Kidney epithelial cell (primary cell): Measurements from ENCODE around the gene HSPA1B. TPM values are rescaled to one million over a fixed set of nuclear protein-coding genes. Genes with fewer than 3 reads are reported as not detected.

ENCODE experiments used
- DNase-seq: peaks from one replicate; pipeline ENCODE4 v3.0.0-alpha.2; 2010; ENCODE audit warnings: low read depth
- H3K27me3 ChIP-seq: 2 replicates; pipeline ENCODE4 v1.6.0; 2011; ENCODE audit warnings: low read length; ENCODE audit not compliant: control insufficient read depth, insufficient read depth
- H3K36me3 ChIP-seq: 2 replicates; pipeline ENCODE4 v1.5.1; 2011; ENCODE audit warnings: low read length; ENCODE audit not compliant: control insufficient read depth, insufficient read depth
- H3K4me3 ChIP-seq: 2 replicates; pipeline ENCODE4 v1.5.1; 2011; ENCODE audit warnings: low read depth, mild to moderate bottlenecking, control low read depth, low read length
- CTCF ChIP-seq: IDR thresholded peaks from 2 replicates; pipeline ENCODE4 v1.5.1; 2011; ENCODE audit warnings: mild to moderate bottlenecking, moderate library complexity, low read length, control low read depth, inconsistent platforms; ENCODE audit not compliant: insufficient read depth, poor library complexity, severe bottlenecking
- total RNA-seq: library from RNA; depleted of rRNA; stranded (reverse); fragments of >200 nt; gene quantifications from 2 replicates; pipeline ENCODE4 v1.2.3, GENCODE V29; 2015

The HSPA1B gene
- total RNA-seq, 1 donor from 2014 or later: 68.3 TPM

DNA sequence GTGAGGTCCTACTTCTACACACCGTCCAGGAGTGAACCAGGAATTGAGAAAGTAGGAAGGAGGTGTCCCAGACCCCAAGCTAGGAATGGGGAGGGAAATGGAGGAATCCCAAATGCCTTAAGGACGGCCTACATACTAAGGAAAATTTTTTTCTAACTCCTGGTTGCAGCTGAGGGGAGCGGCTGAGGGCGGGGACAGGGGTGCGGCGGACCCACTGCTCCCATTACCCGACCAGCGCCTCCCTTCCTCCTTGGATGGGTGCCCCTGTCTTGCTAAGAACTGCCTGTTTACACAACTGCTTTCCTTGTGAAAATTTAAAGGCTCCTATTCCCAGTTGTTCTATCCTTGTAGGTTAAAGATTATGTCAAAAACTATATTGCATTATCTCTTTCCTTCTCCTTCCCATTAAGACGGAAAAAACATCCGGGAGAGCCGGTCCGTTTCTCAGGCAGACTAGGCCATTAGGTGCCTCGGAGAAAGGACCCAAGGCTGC lies 699 bp upstream of the HSPA1B start:
- Histone ChIP-seq H3K4me3 (peak overlapping the region; percentile 36), H3K36me3 (no peaks in the 10 kb centered on the region)
- no peak for DNase-seq

DNA sequence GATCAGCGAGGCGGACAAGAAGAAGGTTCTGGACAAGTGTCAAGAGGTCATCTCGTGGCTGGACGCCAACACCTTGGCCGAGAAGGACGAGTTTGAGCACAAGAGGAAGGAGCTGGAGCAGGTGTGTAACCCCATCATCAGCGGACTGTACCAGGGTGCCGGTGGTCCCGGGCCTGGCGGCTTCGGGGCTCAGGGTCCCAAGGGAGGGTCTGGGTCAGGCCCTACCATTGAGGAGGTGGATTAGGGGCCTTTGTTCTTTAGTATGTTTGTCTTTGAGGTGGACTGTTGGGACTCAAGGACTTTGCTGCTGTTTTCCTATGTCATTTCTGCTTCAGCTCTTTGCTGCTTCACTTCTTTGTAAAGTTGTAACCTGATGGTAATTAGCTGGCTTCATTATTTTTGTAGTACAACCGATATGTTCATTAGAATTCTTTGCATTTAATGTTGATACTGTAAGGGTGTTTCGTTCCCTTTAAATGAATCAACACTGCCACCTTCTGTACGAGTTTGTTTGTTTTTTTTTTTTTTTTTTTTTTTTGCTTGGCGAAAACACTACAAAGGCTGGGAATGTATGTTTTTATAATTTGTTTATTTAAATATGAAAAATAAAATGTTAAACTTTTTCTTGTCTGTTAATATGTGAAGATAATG lies 2.2 kb downstream of the HSPA1B start:
- Histone ChIP-seq H3K27me3 (no peaks in the 10 kb centered on the region), H3K4me3 (peak overlapping the region; percentile 88), H3K36me3 (no peaks in the 10 kb centered on the region)
- no peak for DNase-seq
- peak; percentile 30 for TF ChIP-seq CTCF

More for the DNA sequence above, 699 bp upstream of the HSPA1B start:
- no peaks in the 10 kb centered on the region for H3K27me3 ChIP-seq
- no peak for TF ChIP-seq CTCF

GRCh38 chr6:31830886-31831335 lies 3.4 kb downstream of the HSPA1B start:
- DNase-seq: no peak
- peak overlapping the region; percentile 88 for H3K4me3 ChIP-seq
- TF ChIP-seq CTCF: no peak
- no peaks in the 10 kb centered on the region for H3K27me3 ChIP-seq
- H3K36me3 ChIP-seq: no peaks in the 10 kb centered on the region

DNA sequence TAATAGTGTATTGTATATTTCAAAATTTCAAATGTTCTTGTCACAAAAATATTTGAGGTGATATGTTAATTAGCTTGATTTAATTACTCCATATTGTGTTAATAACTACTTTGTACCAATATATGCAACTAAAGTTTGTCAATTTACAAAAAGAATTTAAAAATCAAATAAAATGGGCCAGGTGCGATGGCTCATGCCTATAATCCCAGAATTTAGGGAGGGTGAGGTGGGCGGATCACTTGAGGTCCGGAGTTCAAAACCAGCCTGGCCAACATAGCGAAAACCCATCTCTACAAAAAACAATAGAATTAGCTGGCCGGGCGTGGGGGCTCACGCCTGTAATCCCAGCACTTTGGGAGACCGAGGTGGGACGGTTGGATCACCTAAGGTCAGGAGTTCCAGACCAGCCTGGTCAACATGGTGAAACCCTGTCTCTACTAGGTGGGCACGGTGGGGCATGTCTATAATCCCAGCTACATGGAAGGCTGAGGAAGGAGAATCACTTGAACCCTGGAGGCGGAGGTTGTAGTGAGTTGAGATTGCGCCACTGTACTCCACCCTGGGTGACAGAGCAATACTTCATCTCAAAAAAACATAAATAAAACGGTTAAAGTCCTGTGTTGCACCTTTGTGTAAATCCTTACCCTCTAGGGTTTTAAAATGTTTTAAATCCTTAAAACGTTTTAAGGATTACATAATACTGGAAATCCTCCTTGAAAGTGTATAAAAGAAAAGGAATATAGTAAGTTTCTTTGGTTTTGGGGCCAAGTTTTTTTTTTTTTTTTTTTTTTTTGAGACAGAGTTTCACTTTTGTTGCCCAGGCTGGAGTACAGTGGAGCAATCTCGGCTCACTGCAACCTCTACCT lies 4.0 kb downstream of the HSPA1B start:
- no peak for TF ChIP-seq CTCF
- Histone ChIP-seq H3K4me3 (peak overlapping the region; percentile 88), H3K36me3 (no peaks in the 10 kb centered on the region), H3K27me3 (no peaks in the 10 kb centered on the region)
- no peak for DNase-seq

- DNase-seq: no peak
- TF ChIP-seq CTCF: no peak
Observed at GRCh38 chr6:31834367-31835250, 7.1 kb downstream of the HSPA1B start.

More at GRCh38 chr6:31834367-31835250, 7.1 kb downstream of the HSPA1B start:
- Histone ChIP-seq H3K4me3 (peak overlapping the region; percentile 99), H3K36me3 (no peaks in the 10 kb centered on the region), H3K27me3 (no peaks in the 10 kb centered on the region)
